Keratinocyte (primary cell): Measurements from ENCODE around the gene SARS2. TPM values are rescaled to one million over a fixed set of nuclear protein-coding genes. Genes with fewer than 3 reads are reported as not detected.

Experiments used
- DNase-seq: peaks from one replicate; pipeline ENCODE4 v3.0.0-alpha.2; 2011; ENCODE audit warnings: low read depth, missing footprints, low spot score
- FAIRE-seq: peaks from 2 replicates; lab custom pipeline; 2011; peaks lifted over from hg19 to GRCh38; lab: Jason Lieb, UNC
- H2AFZ ChIP-seq: 2 replicates; pipeline ENCODE4 v1.6.0; 2012; ENCODE audit warnings: low read length, control low read depth, inconsistent platforms; ENCODE audit not compliant: control insufficient read depth
- H3K27ac ChIP-seq: 2 replicates; pipeline ENCODE4 v1.5.1; 2011; ENCODE audit warnings: low read length; ENCODE audit not compliant: control insufficient read depth, insufficient read depth
- H3K27me3 ChIP-seq: 3 replicates; pipeline ENCODE4 v1.6.0; 2011; ENCODE audit warnings: low read length; ENCODE audit not compliant: control insufficient read depth, insufficient read depth; ENCODE audit errors: extremely low read depth
- H3K36me3 ChIP-seq, 2 experiments: 2 replicates in 1 of 2; 3 replicates in 1 of 2; pipeline ENCODE4 v1.5.1; 2011; ENCODE audit warnings: low read length in 2 of 2, mild to moderate bottlenecking in 1 of 2; ENCODE audit not compliant: control insufficient read depth in 2 of 2, insufficient read depth in 2 of 2; ENCODE audit errors: extremely low read depth in 1 of 2
- H3K4me1 ChIP-seq: 3 replicates; pipeline ENCODE4 v1.5.1; 2011; ENCODE audit warnings: low read length; ENCODE audit not compliant: control insufficient read depth, insufficient read depth; ENCODE audit errors: extremely low read depth
- H3K4me2 ChIP-seq: 3 replicates; pipeline ENCODE4 v1.6.0; 2011; ENCODE audit warnings: low read depth, low read length; ENCODE audit not compliant: control insufficient read depth, insufficient read depth; ENCODE audit errors: extremely low read depth
- H3K4me3 ChIP-seq, 3 experiments: fragments of 200-600 bp in 1 of 3; sonication (generic) in 1 of 3; 2 replicates in 2 of 3; 3 replicates in 1 of 3; pipeline ENCODE4 v1.5.1; 2011 to 2016; ENCODE audit warnings: low read length in 3 of 3, mild to moderate bottlenecking in 3 of 3, control low read depth in 2 of 3, inconsistent platforms in 1 of 3, low read depth in 1 of 3, mixed read lengths in 1 of 3, mixed run types in 1 of 3, moderate library complexity in 1 of 3; ENCODE audit not compliant: control insufficient read depth in 2 of 3, insufficient read depth in 2 of 3; ENCODE audit errors: extremely low read depth in 1 of 3
- H3K79me2 ChIP-seq: 2 replicates; pipeline ENCODE4 v1.6.0; 2012; ENCODE audit warnings: low read length; ENCODE audit not compliant: control insufficient read depth, insufficient read depth
- H3K9ac ChIP-seq: 3 replicates; pipeline ENCODE4 v1.6.0; 2011; ENCODE audit warnings: low read length; ENCODE audit not compliant: control insufficient read depth, insufficient read depth; ENCODE audit errors: extremely low read depth
- H3K9me1 ChIP-seq: 3 replicates; pipeline ENCODE4 v1.6.0; 2011; ENCODE audit warnings: low read length; ENCODE audit not compliant: control insufficient read depth, insufficient read depth; ENCODE audit errors: extremely low read depth
- H3K9me3 ChIP-seq: 2 replicates; pipeline ENCODE4 v1.5.1; 2012; ENCODE audit warnings: low read depth, low read length; ENCODE audit not compliant: control insufficient read depth
- H4K20me1 ChIP-seq: 3 replicates; pipeline ENCODE4 v1.6.0; 2011; ENCODE audit warnings: low read length; ENCODE audit not compliant: control insufficient read depth, insufficient read depth; ENCODE audit errors: extremely low read depth
- CTCF ChIP-seq, 3 experiments: IDR thresholded peaks in 1 of 3; conservative IDR thresholded peaks in 1 of 3; optimal IDR thresholded peaks in 1 of 3; 2 replicates in 2 of 3; 3 replicates in 1 of 3; pipeline versions ENCODE3 to v1.5.1; 2011; ENCODE audit warnings: low read length in 3 of 3, mild to moderate bottlenecking in 3 of 3, moderate library complexity in 2 of 3, control low read depth in 1 of 3, inconsistent platforms in 1 of 3; ENCODE audit not compliant: insufficient read depth in 2 of 3; ENCODE audit errors: extremely low read depth in 1 of 3
- EZH2 ChIP-seq: IDR thresholded peaks from one replicate; pipeline ENCODE4 v1.6.1; 2012; ENCODE audit warnings: inconsistent platforms, mild to moderate bottlenecking, low read length, moderate library complexity
- dilution Hi-C: fragments of 300-500 bp; cut with MboI; formaldehyde crosslinking; loops from one replicate; pipeline ENCODE4 v1.7.0; 2020; ENCODE audit warnings: low sequenced_read_pairs; ENCODE audit not compliant: extremely low pct_ligation_motif_present
- polyA plus RNA-seq, 5 experiments: library from polyadenylated mRNA; depleted of rRNA in 3 of 5; stranded (reverse) in 3 of 5; stranded (forward) in 1 of 5; unstranded in 1 of 5; fragments of >200 nt; gene quantifications; 1 replicate in 1 of 5; 2 replicates in 3 of 5; 3 replicates in 1 of 5; pipeline versions ENCODE4 v1.2.1 to v1.2.3, GENCODE V29; 2011 to 2012; ENCODE audit warnings: missing spikeins in 2 of 5, low read depth in 1 of 5, low replicate concordance in 1 of 5

Gene SARS2
- polyA plus RNA-seq, 1 donor (not counting 4 experiments of a cell fraction or from before 2014, with no cell fraction given) = 13.9 TPM

GRCh38 chr19:38920602-38921419 lies 9.8 kb downstream of the SARS2 start:
- DNase-seq (no peak), FAIRE-seq (no peak)
- dilution Hi-C loops = no loop called here
- Histone ChIP-seq H3K4me1 (no peaks in the 10 kb centered on the region), H3K9ac (no peak overlapping the region), H4K20me1 (no peaks in the 10 kb centered on the region), H2AFZ (no peak overlapping the region), H3K79me2 (no peaks in the 10 kb centered on the region), H3K27ac (no peak overlapping the region), H3K36me3 (peaks cover 15 to 19% of the 10 kb centered on the region in 2 experiments), H3K9me1 (no peaks in the 10 kb centered on the region), H3K27me3 (no peaks in the 10 kb centered on the region), H3K9me3 (no peaks in the 10 kb centered on the region), H3K4me3 (no peak overlapping the region), H3K4me2 (no peak overlapping the region)
- TF ChIP-seq CTCF (optimal IDR thresholded peaks at IDR 0.05 in 1 of 3, IDR thresholded peaks at IDR 0.05 in 1 of 3, conservative IDR thresholded peaks at IDR 0.05 in 1 of 3; ENCODE audit: extremely low read depth in 1 of 3, insufficient read depth in 2 of 3, low read length in 3 of 3) (no peak), EZH2 (no peak)

GRCh38 chr19:38919837-38920601 lies 10.5 kb downstream of the SARS2 start:
- Histone ChIP-seq H3K36me3 (peaks cover 13 to 15% of the 10 kb centered on the region in 2 experiments), H3K9me3 (no peaks in the 10 kb centered on the region), H3K9ac (no peak overlapping the region), H3K79me2 (no peaks in the 10 kb centered on the region), H3K4me1 (no peaks in the 10 kb centered on the region), H3K4me2 (no peak overlapping the region), H3K27ac (no peak overlapping the region), H3K4me3 (no peak overlapping the region), H4K20me1 (no peaks in the 10 kb centered on the region), H3K27me3 (no peaks in the 10 kb centered on the region), H3K9me1 (no peaks in the 10 kb centered on the region), H2AFZ (no peak overlapping the region)
- TF ChIP-seq EZH2 = no peak
- no peak for TF ChIP-seq CTCF (optimal IDR thresholded peaks at IDR 0.05 in 1 of 3, IDR thresholded peaks at IDR 0.05 in 1 of 3, conservative IDR thresholded peaks at IDR 0.05 in 1 of 3; ENCODE audit: extremely low read depth in 1 of 3, insufficient read depth in 2 of 3, low read length in 3 of 3)
- DNase-seq = no peak
- no peak for FAIRE-seq
- dilution Hi-C loops = no loop called here
